A549 (cell line): ENCODE results near the gene TGOLN2. TPM values are rescaled to one million over a fixed set of nuclear protein-coding genes. Genes with fewer than 3 reads are reported as not detected.
"Not testable (repeated sequence)": the region's sequence is repeated elsewhere in the genome, so short reads cannot be mapped to it uniquely, and the experiment has no call there.

Experiments
- ATAC-seq, 2 experiments: fragments of 200-7000 bp in 1 of 2; fragments of >200 bp in 1 of 2; cut with Nextera tagmentation in 1 of 2; cut with Tn5 transposase in 1 of 2; 3 replicates each; pipeline versions ENCODE4 v1.8.0 to v1.9.1; 2018 to 2020; ENCODE audit warnings: mild to moderate bottlenecking in 1 of 2, moderate library complexity in 1 of 2
- CTCF ChIA-PET: fragments of 300-600 bp; sonication (Branson Sonifier 250); formaldehyde crosslinking; extraction: SDS; loops from one replicate; lab custom pipeline; 2021; ENCODE audit warnings: antibody characterized with exemption, inconsistent platforms; lab: Yijun Ruan, JAX
- POLR2A ChIA-PET: fragments of 350-600 bp; formaldehyde crosslinking; extraction: SDS; loops from one replicate; lab custom pipeline; 2021; ENCODE audit warnings: antibody characterized with exemption, inconsistent platforms; lab: Yijun Ruan, JAX
- DNase-seq, 2 experiments: peaks; one replicate each; pipeline versions ENCODE4 v3.0.0 to v3.0.0-alpha.2; 2011 to 2016; ENCODE audit warnings: low read depth in 1 of 2, low spot score in 1 of 2
- FAIRE-seq: peaks from 2 replicates; lab custom pipeline; 2011; peaks lifted over from hg19 to GRCh38; lab: Jason Lieb, UNC
- H3K27ac ChIP-seq, 2 experiments: fragments of >200 bp; sonication (Bioruptor Twin); formaldehyde crosslinking; 3 replicates each; pipeline ENCODE4 v1.5.1; 2016 to 2017
- H3K4me1 ChIP-seq: fragments of >200 bp; sonication (Bioruptor Twin); formaldehyde crosslinking; 3 replicates; pipeline ENCODE4 v1.6.1; 2016
- H3K4me2 ChIP-seq: fragments of >200 bp; sonication (Bioruptor Twin); formaldehyde crosslinking; 3 replicates; pipeline ENCODE4 v1.6.1; 2016
- H3K4me3 ChIP-seq: fragments of >200 bp; sonication (Bioruptor Twin); formaldehyde crosslinking; 3 replicates; pipeline ENCODE4 v1.5.1; 2016
- H3K9me3 ChIP-seq: fragments of >200 bp; sonication (Bioruptor Twin); formaldehyde crosslinking; 3 replicates; pipeline ENCODE4 v1.6.1; 2016
- ATOH8 ChIP-seq: fragments of 250-450 bp; sonication (Bioruptor Pico); IDR thresholded peaks from 2 replicates; pipeline ENCODE4 v1.5.0; 2020; ENCODE audit warnings: low read depth, mild to moderate bottlenecking, moderate library complexity
- BHLHE40 ChIP-seq: IDR thresholded peaks from 2 replicates; pipeline ENCODE4 v1.6.1; 2012; ENCODE audit warnings: low read depth, low read length, inconsistent platforms
- CBX8 ChIP-seq: fragments of 200-600 bp; sonication (generic); IDR thresholded peaks from 2 replicates; pipeline ENCODE4 v1.6.1; 2016
- CEBPB ChIP-seq, 2 experiments: fragments of >200 bp in 1 of 2; sonication (Bioruptor Twin) in 1 of 2; formaldehyde crosslinking in 1 of 2; IDR thresholded peaks; 2 replicates each; pipeline ENCODE4 v1.6.1; 2012 to 2016
- CHD4 ChIP-seq: fragments of 200-600 bp; sonication (generic); IDR thresholded peaks from 2 replicates; pipeline ENCODE4 v1.6.1; 2016; ENCODE audit warnings: antibody characterized with exemption, mild to moderate bottlenecking, borderline replicate concordance
- E2F6 ChIP-seq: IDR thresholded peaks from 2 replicates; pipeline ENCODE4 v1.6.1; 2012; ENCODE audit warnings: low read depth, borderline replicate concordance
- ESRRA ChIP-seq: fragments of 150-350 bp; IDR thresholded peaks from 2 replicates; pipeline ENCODE4 v1.6.1; 2014; ENCODE audit warnings: mild to moderate bottlenecking, low read length, borderline replicate concordance
- HMGXB4 ChIP-seq: fragments of 250-450 bp; sonication (Bioruptor Pico); IDR thresholded peaks from 2 replicates; pipeline ENCODE4 v1.5.0; 2021; ENCODE audit warnings: mild to moderate bottlenecking, moderate library complexity, borderline replicate concordance
- HOXB5 ChIP-seq: fragments of 250-450 bp; sonication (Bioruptor Pico); IDR thresholded peaks from 2 replicates; pipeline ENCODE4 v1.5.0; 2020; ENCODE audit warnings: mild to moderate bottlenecking, moderate library complexity
- JUNB ChIP-seq: fragments of >200 bp; sonication (Bioruptor Twin); formaldehyde crosslinking; IDR thresholded peaks from 2 replicates; pipeline ENCODE4 v1.6.1; 2016
- MAX ChIP-seq: IDR thresholded peaks from 2 replicates; pipeline ENCODE4 v1.6.1; 2012
- MYC ChIP-seq: IDR thresholded peaks from 2 replicates; pipeline ENCODE4 v1.6.1; 2012; ENCODE audit warnings: mild to moderate bottlenecking, inconsistent platforms, low read length, improper control_type of control experiment, borderline replicate concordance
- NR3C1 ChIP-seq: fragments of >200 bp; sonication (Bioruptor Twin); formaldehyde crosslinking; IDR thresholded peaks from 3 replicates; pipeline ENCODE4 v1.6.1; 2017
- PBX3 ChIP-seq: IDR thresholded peaks from 2 replicates; pipeline ENCODE4 v1.6.1; 2012
- PHF8 ChIP-seq: fragments of 200-600 bp; sonication (generic); IDR thresholded peaks from 2 replicates; pipeline ENCODE4 v1.6.1; 2016; ENCODE audit warnings: low read depth, mild to moderate bottlenecking, antibody characterized with exemption, moderate library complexity, borderline replicate concordance
- POLR2AphosphoS2 ChIP-seq: conservative IDR thresholded peaks from 2 replicates; pipeline ENCODE4 v1.6.1; 2012; ENCODE audit warnings: low read length, improper control_type of control experiment, inconsistent platforms
- TP53 ChIP-seq: fragments of 250-450 bp; sonication (Bioruptor Pico); IDR thresholded peaks from 2 replicates; pipeline ENCODE4 v1.5.0; 2021; ENCODE audit warnings: mild to moderate bottlenecking, moderate library complexity
- USF2 ChIP-seq: fragments of 450-650 bp; IDR thresholded peaks from 2 replicates; pipeline ENCODE4 v1.6.1; 2014; ENCODE audit warnings: antibody characterized with exemption
- ZC3H11A ChIP-seq: fragments of 450-650 bp; IDR thresholded peaks from 2 replicates; pipeline ENCODE4 v1.6.1; 2014; ENCODE audit warnings: antibody characterized with exemption, mild to moderate bottlenecking
- WGBS: methylation state at CpG from one replicate; pipeline ENCODE4 v1.1.6; 2017; ENCODE audit errors: missing lambda C conversion rate; 5-methylcytosine and 5-hydroxymethylcytosine counted together
- polyA plus RNA-seq, 4 experiments: library from polyadenylated mRNA; depleted of rRNA in 3 of 4; stranded (reverse); fragments of >200 nt; fragmentation: RNase III in 1 of 4; extraction: RNeasy Plus Mini Kit Qiagen cat#74134 plus additional on column Dnase treatment in 1 of 4; gene quantifications; 2 replicates in 3 of 4; 3 replicates in 1 of 4; pipeline ENCODE4 v1.2.3, GENCODE V29; 2011 to 2017

TGOLN2 gene
- polyA plus RNA-seq, 2 of the 4 experiments (the other 2 are of a cell fraction) = 97.1 to 177 TPM

GRCh38 chr2:85324639-85325465 is 2.9 kb downstream of the TGOLN2 start:
- no peaks in the 10 kb centered on the region for H3K9me3 ChIP-seq
- DNase-seq = no peak
- no peak for ATAC-seq
- peak overlapping the region; percentile 65; the same call in 2 of the 3 replicates for H3K4me3 ChIP-seq
- CTCF ChIA-PET = interaction anchor here (0.5 to 7.1 kb wide), 5 partner anchors 25 to 302 kb away, joined by 3 to 48 read pairs (median 3); no protein-coding TSS in a partner anchor
- TF ChIP-seq CHD4 (no peak), CEBPB (IDR thresholded peaks at IDR 0.05) (peak; percentile 19 to 54; a peak in 1 of 4 replicates)
- POLR2A ChIA-PET = no interaction called here
- FAIRE-seq = no peak
- peak overlapping the region; percentile 96 for H3K4me2 ChIP-seq
- H3K4me1 ChIP-seq = peaks cover 33% of the 10 kb centered on the region
- H3K27ac ChIP-seq = 0 out of 6 replicates have a peak overlapping the region, but pooled peaks of 1 of the 2 experiments have one; percentile 18
- 61% methylated on average over 10 of the region's 10 CpGs for WGBS

GRCh38 chr2:85323988-85324367 is 3.8 kb downstream of the TGOLN2 start:
- ATAC-seq, H3K27ac ChIP-seq, POLR2A ChIA-PET, H3K4me2 ChIP-seq, H3K9me3 ChIP-seq, H3K4me3 ChIP-seq, DNase-seq, FAIRE-seq: not testable (repeated sequence)
- 95% methylated on average over 11 of the region's 11 CpGs for WGBS
- CTCF ChIA-PET = interaction anchor here (1.5 to 7.1 kb wide), 3 partner anchors 24 to 96 kb away, joined by 3 to 48 read pairs (median 5); no protein-coding TSS in a partner anchor
- peaks cover 30% of the 10 kb centered on the region for H3K4me1 ChIP-seq

- H3K4me3 ChIP-seq = no peak overlapping the region
- CTCF ChIA-PET = interaction anchor here (1.0 to 7.1 kb wide), 4 partner anchors 10 to 97 kb away, joined by 3 to 48 read pairs (median 4); no protein-coding TSS in a partner anchor
- H3K4me1 ChIP-seq = peaks cover 27% of the 10 kb centered on the region
- ATAC-seq = no peak
- POLR2A ChIA-PET = no interaction called here
- TF ChIP-seq POLR2AphosphoS2 (no peak), TP53 (CRISPR knock-in tag) (no peak), JUNB (no peak), ATOH8 (CRISPR knock-in tag) (no peak), E2F6 (no peak), BHLHE40 (no peak), HOXB5 (CRISPR knock-in tag) (no peak), USF2 (no peak), PBX3 (no peak), PHF8 (no peak), NR3C1 (no peak), ESRRA (no peak), MYC (no peak), MAX (no peak), ZC3H11A (no peak), CEBPB (IDR thresholded peaks at IDR 0.05) (no peak), CBX8 (no peak), HMGXB4 (CRISPR knock-in tag) (no peak)
- DNase-seq = no peak
- 89% methylated on average over 9 of the region's 9 CpGs for WGBS
- no peaks in the 10 kb centered on the region for H3K9me3 ChIP-seq
- H3K27ac ChIP-seq = no peak overlapping the region
- no peak overlapping the region for H3K4me2 ChIP-seq
- FAIRE-seq = no peak
These were observed 4.3 kb downstream of the TGOLN2 start for GRCh38 chr2:85323351-85323987.
